Liver (tissue), 9 donors: ENCODE results near the gene PRKAA1. TPM values are rescaled to one million over a fixed set of nuclear protein-coding genes. Genes with fewer than 3 reads are reported as not detected.

Experiments used
- DNase-seq: peaks from one replicate; pipeline ENCODE4 v3.0.0-alpha.2; 2017; ENCODE audit warnings: low spot score
- H3K27ac ChIP-seq, 2 donors: one replicate each; pipeline ENCODE4 v1.7.0; 2013; ENCODE audit warnings: inconsistent platforms in 2 of 2, low read length in 2 of 2, control low read depth in 1 of 2, low read depth in 1 of 2, mild to moderate bottlenecking in 1 of 2
- H3K27me3 ChIP-seq, 4 donors: one replicate each; pipeline versions ENCODE4 v1.6.1 to v1.7.0; 2013; ENCODE audit warnings: low read length in 3 of 4, inconsistent platforms in 1 of 4, mild to moderate bottlenecking in 1 of 4, moderate library complexity in 1 of 4; ENCODE audit not compliant: control insufficient read depth in 4 of 4, insufficient read depth in 4 of 4
- H3K36me3 ChIP-seq, 4 donors: one replicate each; pipeline versions ENCODE4 v1.6.1 to v1.7.0; 2013; ENCODE audit warnings: low read length in 3 of 4, mild to moderate bottlenecking in 3 of 4, low read depth in 1 of 4, moderate library complexity in 1 of 4; ENCODE audit not compliant: control insufficient read depth in 4 of 4, insufficient read depth in 3 of 4
- H3K4me1 ChIP-seq, 4 donors: one replicate each; pipeline versions ENCODE4 v1.6.1 to v1.7.0; 2013; ENCODE audit warnings: low read length in 3 of 4, mild to moderate bottlenecking in 3 of 4, moderate library complexity in 1 of 4; ENCODE audit not compliant: control insufficient read depth in 4 of 4, insufficient read depth in 4 of 4
- H3K4me3 ChIP-seq, 3 donors: one replicate each; pipeline versions ENCODE4 v1.6.1 to v1.7.0; 2013; ENCODE audit warnings: low read length in 3 of 3, control low read depth in 1 of 3, low read depth in 1 of 3, mild to moderate bottlenecking in 1 of 3
- H3K9ac ChIP-seq, 2 donors: one replicate each; pipeline ENCODE4 v1.7.0; 2013; ENCODE audit warnings: low read length in 2 of 2, mild to moderate bottlenecking in 2 of 2, moderate library complexity in 2 of 2, control low read depth in 1 of 2, low read depth in 1 of 2
- H3K9me3 ChIP-seq, 4 donors: one replicate each; pipeline versions ENCODE4 v1.6.1 to v1.7.0; 2013; ENCODE audit warnings: low read length in 3 of 4; ENCODE audit not compliant: control insufficient read depth in 4 of 4
- EGR1 ChIP-seq, 2 donors: IDR thresholded peaks; 2 replicates each; pipeline ENCODE4 v1.6.1; 2016 to 2018; ENCODE audit warnings: antibody characterized with exemption in 2 of 2, low read depth in 2 of 2
- FOXA1 ChIP-seq: IDR thresholded peaks from 2 replicates; pipeline ENCODE4 v1.6.1; 2016; ENCODE audit warnings: antibody characterized with exemption
- FOXA2 ChIP-seq: IDR thresholded peaks from 2 replicates; pipeline ENCODE4 v1.6.1; 2016; ENCODE audit warnings: antibody characterized with exemption
- GABPA ChIP-seq, 2 donors: IDR thresholded peaks in 1 of 2; conservative IDR thresholded peaks in 1 of 2; 2 replicates each; pipeline ENCODE4 v1.6.1; 2016; ENCODE audit warnings: antibody characterized with exemption in 2 of 2, mild to moderate bottlenecking in 1 of 2, moderate library complexity in 1 of 2
- HNF4A ChIP-seq, 2 donors: conservative IDR thresholded peaks; 2 replicates each; pipeline ENCODE4 v1.6.1; 2016; ENCODE audit warnings: antibody characterized with exemption in 2 of 2, mild to moderate bottlenecking in 2 of 2
- HNF4G ChIP-seq: IDR thresholded peaks from 2 replicates; pipeline ENCODE4 v1.6.1; 2016; ENCODE audit warnings: antibody characterized with exemption
- JUND ChIP-seq, 2 donors: IDR thresholded peaks; 2 replicates each; pipeline ENCODE4 v1.6.1; 2016; ENCODE audit warnings: antibody characterized with exemption in 2 of 2
- MAX ChIP-seq: IDR thresholded peaks from 2 replicates; pipeline ENCODE4 v1.6.1; 2016; ENCODE audit warnings: antibody characterized with exemption
- NR2F2 ChIP-seq: IDR thresholded peaks from 2 replicates; pipeline ENCODE4 v1.6.1; 2016; ENCODE audit warnings: antibody characterized with exemption
- RAD21 ChIP-seq, 2 donors: IDR thresholded peaks; 2 replicates each; pipeline ENCODE4 v1.6.1; 2016; ENCODE audit warnings: antibody characterized with exemption in 2 of 2, mild to moderate bottlenecking in 2 of 2
- REST ChIP-seq: IDR thresholded peaks from 2 replicates; pipeline ENCODE4 v1.6.1; 2016; ENCODE audit warnings: antibody characterized with exemption, mild to moderate bottlenecking
- RXRA ChIP-seq, 2 donors: IDR thresholded peaks; 2 replicates each; pipeline ENCODE4 v1.6.1; 2017 to 2018; ENCODE audit warnings: antibody characterized with exemption in 2 of 2, mild to moderate bottlenecking in 1 of 2
- TAF1 ChIP-seq: conservative IDR thresholded peaks from 2 replicates; pipeline ENCODE4 v1.6.1; 2016; ENCODE audit warnings: antibody characterized with exemption, mild to moderate bottlenecking
- YY1 ChIP-seq: IDR thresholded peaks from 2 replicates; pipeline ENCODE4 v1.6.1; 2016; ENCODE audit warnings: antibody characterized with exemption, mild to moderate bottlenecking
- ZBTB33 ChIP-seq: IDR thresholded peaks from 2 replicates; pipeline ENCODE4 v1.6.1; 2016; ENCODE audit warnings: antibody characterized with exemption
- WGBS: extraction: QIAGEN DNeasy Blood & Tissue Kit; methylation state at CpG from one replicate; pipeline ENCODE4 v1.1.7; 2013; 5-methylcytosine and 5-hydroxymethylcytosine counted together
- polyA plus RNA-seq, 2 donors: library from polyadenylated mRNA; stranded (reverse) in 1 of 2; unstranded in 1 of 2; fragments of 200-250 nt in 1 of 2; fragments of >200 nt in 1 of 2; fragmentation: Nextera tagmentation in 1 of 2; extraction: Ambion mirVana in 1 of 2; gene quantifications; one replicate each; pipeline versions ENCODE4 v1.2.1 to v1.2.3, GENCODE V29; 2013 to 2015
- total RNA-seq, 2 donors: library from RNA; depleted of rRNA; stranded (reverse); fragments of >200 nt; gene quantifications; one replicate each; pipeline ENCODE4 v1.2.3, GENCODE V29; 2014
- TF ChIP-seq, protein P1 (sequence below): IDR thresholded peaks from 2 replicates; pipeline ENCODE4 v1.6.1; 2016; ENCODE audit warnings: antibody characterized with exemption
- TF ChIP-seq, protein P2 (sequence below): fragments of 150-350 bp; IDR thresholded peaks from 2 replicates; pipeline ENCODE4 v1.5.1; 2017; ENCODE audit warnings: improper control_type of control experiment, low read depth, low read length; ENCODE audit not compliant: missing input control
- donor health status: healthy.
- donor health status: healthy.
- donor health status: healthy.
- donor health status: healthy.
- donor health status: healthy.

The PRKAA1 gene
- total and polyA plus RNA-seq, 4 donors: 23.7 to 105 (median 42.4) TPM

GRCh38 chr5:40847525-40847924, 49.4 kb upstream of the PRKAA1 start:
- no peaks in the 10 kb centered on the region for H3K9me3 ChIP-seq
- H3K36me3 ChIP-seq: peaks cover 0 to 8% (median 2%) of the 10 kb centered on the region in 4 donors
- no peaks in the 10 kb centered on the region for H3K27me3 ChIP-seq
- H3K27ac ChIP-seq: no peak overlapping the region
- H3K4me3 ChIP-seq: no peak overlapping the region
- no peak overlapping the region for H3K9ac ChIP-seq
- TF ChIP-seq REST: no peak
- TF ChIP-seq, protein P1, sequence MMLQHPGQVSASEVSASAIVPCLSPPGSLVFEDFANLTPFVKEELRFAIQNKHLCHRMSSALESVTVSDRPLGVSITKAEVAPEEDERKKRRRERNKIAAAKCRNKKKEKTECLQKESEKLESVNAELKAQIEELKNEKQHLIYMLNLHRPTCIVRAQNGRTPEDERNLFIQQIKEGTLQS: no peak
- TF ChIP-seq MAX: no peak
- no peak for TF ChIP-seq HNF4G
- TF ChIP-seq EGR1 (IDR thresholded peaks at IDR 0.05; ENCODE audit: low read depth in 2 of 2): no peak
- no peak for TF ChIP-seq RAD21 (IDR thresholded peaks at IDR 0.05)
- TF ChIP-seq NR2F2: no peak
- no peak for TF ChIP-seq FOXA2
- TF ChIP-seq YY1: no peak
- TF ChIP-seq FOXA1: no peak
- no peak for TF ChIP-seq JUND (IDR thresholded peaks at IDR 0.05)
- TF ChIP-seq RXRA (IDR thresholded peaks at IDR 0.05): no peak
- TF ChIP-seq HNF4A (conservative IDR thresholded peaks at IDR 0.05): no peak
- DNase-seq: no peak
- 91% methylated on average over 1 of the region's 1 CpG for WGBS
- H3K4me1 ChIP-seq: no peaks in the 10 kb centered on the region

GRCh38 chr5:40846371-40846770, 48.2 kb upstream of the PRKAA1 start:
- Histone ChIP-seq H3K27me3 (no peaks in the 10 kb centered on the region), H3K4me3 (no peak overlapping the region), H3K36me3 (no peaks in the 10 kb centered on the region), H3K27ac (no peak overlapping the region), H3K9me3 (no peaks in the 10 kb centered on the region), H3K4me1 (no peaks in the 10 kb centered on the region), H3K9ac (no peak overlapping the region)
- WGBS: 91% methylated on average over 2 of the region's 2 CpGs
- TF ChIP-seq, protein P2, sequence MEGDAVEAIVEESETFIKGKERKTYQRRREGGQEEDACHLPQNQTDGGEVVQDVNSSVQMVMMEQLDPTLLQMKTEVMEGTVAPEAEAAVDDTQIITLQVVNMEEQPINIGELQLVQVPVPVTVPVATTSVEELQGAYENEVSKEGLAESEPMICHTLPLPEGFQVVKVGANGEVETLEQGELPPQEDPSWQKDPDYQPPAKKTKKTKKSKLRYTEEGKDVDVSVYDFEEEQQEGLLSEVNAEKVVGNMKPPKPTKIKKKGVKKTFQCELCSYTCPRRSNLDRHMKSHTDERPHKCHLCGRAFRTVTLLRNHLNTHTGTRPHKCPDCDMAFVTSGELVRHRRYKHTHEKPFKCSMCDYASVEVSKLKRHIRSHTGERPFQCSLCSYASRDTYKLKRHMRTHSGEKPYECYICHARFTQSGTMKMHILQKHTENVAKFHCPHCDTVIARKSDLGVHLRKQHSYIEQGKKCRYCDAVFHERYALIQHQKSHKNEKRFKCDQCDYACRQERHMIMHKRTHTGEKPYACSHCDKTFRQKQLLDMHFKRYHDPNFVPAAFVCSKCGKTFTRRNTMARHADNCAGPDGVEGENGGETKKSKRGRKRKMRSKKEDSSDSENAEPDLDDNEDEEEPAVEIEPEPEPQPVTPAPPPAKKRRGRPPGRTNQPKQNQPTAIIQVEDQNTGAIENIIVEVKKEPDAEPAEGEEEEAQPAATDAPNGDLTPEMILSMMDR: no peak
- TF ChIP-seq ZBTB33 (no peak), EGR1 (IDR thresholded peaks at IDR 0.05; ENCODE audit: low read depth in 2 of 2) (no peak), JUND (IDR thresholded peaks at IDR 0.05) (no peak), FOXA1 (no peak), GABPA (IDR thresholded peaks at IDR 0.05 in 1 of 2, conservative IDR thresholded peaks at IDR 0.05 in 1 of 2) (no peak), FOXA2 (no peak), NR2F2 (no peak), RAD21 (IDR thresholded peaks at IDR 0.05) (no peak), MAX (no peak), HNF4G (no peak), HNF4A (conservative IDR thresholded peaks at IDR 0.05) (no peak), TAF1 (no peak)
- DNase-seq: no peak
